Activated T-cell treated with anti-CD3 and anti-CD28 coated beads, Interleukin-2, amount 50 U/mL, for 4 hours (primary cell): Measurements from ENCODE around the gene OR6S1. TPM values are rescaled to one million over a fixed set of nuclear protein-coding genes. Genes with fewer than 3 reads are reported as not detected.
"Not testable (repeated sequence)": the region's sequence is repeated elsewhere in the genome, so short reads cannot be mapped to it uniquely, and the experiment has no call there.

Experiments
- ATAC-seq, 2 donors: fragments of 200-7000 bp; cut with Tn5 transposase; one replicate each; pipeline ENCODE4 v1.10.0; 2021
- DNase-seq: peaks from one replicate; pipeline ENCODE4 v3.0.0-alpha.2; 2020
- H3K27me3 Mint-ChIP-seq: one replicate; pipeline ENCODE4 v1.8.0; 2021; ENCODE audit warnings: low read depth, mixed read lengths
- H3K36me3 Mint-ChIP-seq: one replicate; pipeline ENCODE4 v1.8.0; 2022; ENCODE audit warnings: mixed read lengths; ENCODE audit not compliant: insufficient read depth
- H3K4me1 Mint-ChIP-seq: one replicate; pipeline ENCODE4 v1.8.0; 2021; ENCODE audit warnings: low read depth, mixed read lengths
- H3K4me3 Mint-ChIP-seq: one replicate; pipeline ENCODE4 v1.8.0; 2021; ENCODE audit warnings: mild to moderate bottlenecking, moderate library complexity, mixed read lengths
- H3K9me3 Mint-ChIP-seq: one replicate; pipeline ENCODE4 v1.8.0; 2021; ENCODE audit warnings: mixed read lengths
- total RNA-seq, 3 donors: library from RNA; stranded (reverse); gene quantifications; one replicate each; pipeline ENCODE4 v1.2.1, GENCODE V29; 2021

OR6S1 gene
- total RNA-seq, 3 donors from 2014 or later: not detected

DNA sequence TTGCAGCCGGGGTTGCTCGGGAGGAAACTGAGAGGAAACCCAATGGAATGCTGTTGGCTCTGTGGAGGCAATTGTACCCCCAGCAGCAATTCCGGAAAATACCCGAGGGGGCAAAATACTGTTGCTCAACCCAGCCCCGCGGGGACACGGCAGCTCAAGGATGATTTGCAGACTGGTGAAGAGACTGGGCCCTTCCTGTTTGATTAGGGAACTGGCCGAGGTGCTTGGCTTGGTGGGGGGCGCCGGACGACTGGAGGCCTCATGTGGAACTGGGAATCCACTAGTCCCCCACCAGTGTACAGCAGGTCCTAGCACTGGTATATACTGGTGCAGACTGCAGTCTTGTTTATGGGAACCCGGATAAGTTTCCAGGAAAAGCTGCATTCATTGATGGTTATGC, 40.0 kb downstream of the OR6S1 start:
- no peak overlapping the region for H3K4me3 Mint-ChIP-seq
- H3K9me3 Mint-ChIP-seq: no peaks in the 10 kb centered on the region

DNA sequence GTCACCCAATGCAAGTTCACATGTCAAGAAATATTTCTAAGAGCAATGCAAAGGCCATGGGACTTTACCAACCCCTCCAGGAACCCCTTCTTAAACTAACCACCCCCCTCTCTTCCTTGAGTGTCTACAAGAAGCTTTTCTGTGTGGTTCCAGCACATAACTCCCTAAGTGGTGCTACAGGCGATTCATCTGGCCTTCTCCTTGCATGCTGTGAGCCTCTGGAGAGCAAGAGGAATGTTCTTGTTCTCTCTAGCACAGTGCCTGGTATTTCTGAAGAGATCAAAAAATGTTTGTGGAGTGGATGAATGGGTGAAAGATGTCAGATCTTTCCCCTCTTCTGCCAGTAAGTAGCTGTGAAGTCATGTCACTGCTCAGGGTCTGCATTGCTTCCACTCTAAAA, 44.4 kb downstream of the OR6S1 start:
- H3K4me3 Mint-ChIP-seq: no peak overlapping the region
- no peaks in the 10 kb centered on the region for H3K4me1 Mint-ChIP-seq
- DNase-seq (no peak), ATAC-seq (no peak)
- H3K36me3 Mint-ChIP-seq: no peaks in the 10 kb centered on the region
- no peaks in the 10 kb centered on the region for H3K9me3 Mint-ChIP-seq
- no peaks in the 10 kb centered on the region for H3K27me3 Mint-ChIP-seq

More for the DNA sequence above, 40.0 kb downstream of the OR6S1 start:
- Mint-ChIP-seq H3K4me1 (no peaks in the 10 kb centered on the region), H3K36me3 (no peaks in the 10 kb centered on the region), H3K27me3 (no peaks in the 10 kb centered on the region)
- DNase-seq (no peak), ATAC-seq (no peak)

DNA sequence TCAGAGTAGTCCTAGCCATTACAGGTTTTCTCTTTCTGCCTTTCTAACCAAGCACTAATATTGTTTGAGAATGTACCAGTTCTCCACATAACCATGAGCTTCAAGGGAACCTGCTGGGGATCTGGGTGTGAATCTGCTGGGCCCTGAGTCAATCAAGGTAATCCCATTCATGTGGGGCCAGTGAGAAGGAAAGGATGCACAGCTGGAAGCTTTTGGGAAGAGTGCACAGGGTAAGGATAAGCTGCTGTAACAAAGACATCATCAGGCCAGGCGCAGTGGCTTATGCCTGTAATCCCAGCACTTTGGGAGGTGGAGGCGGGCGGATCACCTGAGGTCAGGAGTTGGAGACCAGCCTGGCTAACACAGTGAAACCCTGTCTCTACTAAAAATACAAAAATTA, 45.8 kb downstream of the OR6S1 start:
- not testable (repeated sequence) for DNase-seq, H3K4me3 Mint-ChIP-seq, H3K9me3 Mint-ChIP-seq, H3K36me3 Mint-ChIP-seq, H3K4me1 Mint-ChIP-seq, H3K27me3 Mint-ChIP-seq, ATAC-seq

DNA sequence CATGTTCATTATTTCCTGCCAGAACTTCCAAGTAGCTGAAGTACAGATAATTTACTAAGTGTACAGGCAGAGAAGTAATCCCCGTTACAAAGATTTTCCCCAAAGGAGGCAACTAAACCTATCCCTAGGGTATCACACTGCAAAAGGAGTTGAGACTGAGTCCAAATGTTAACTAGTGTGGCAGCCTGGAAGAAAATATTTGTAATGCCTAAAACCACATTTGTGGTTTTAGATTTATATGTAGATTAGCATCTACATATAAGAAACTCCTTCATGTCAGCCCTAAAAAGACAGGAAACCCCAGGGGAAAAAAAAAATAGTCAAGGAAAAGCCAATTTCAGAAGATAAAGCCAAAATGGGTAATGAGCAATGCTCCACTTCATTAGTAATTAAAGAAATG, 48.9 kb downstream of the OR6S1 start:
- Mint-ChIP-seq H3K4me3 (no peak overlapping the region), H3K27me3 (peaks cover 3% of the 10 kb centered on the region), H3K4me1 (no peaks in the 10 kb centered on the region), H3K36me3 (no peaks in the 10 kb centered on the region), H3K9me3 (no peaks in the 10 kb centered on the region)
- DNase-seq (no peak), ATAC-seq (no peak)

DNA sequence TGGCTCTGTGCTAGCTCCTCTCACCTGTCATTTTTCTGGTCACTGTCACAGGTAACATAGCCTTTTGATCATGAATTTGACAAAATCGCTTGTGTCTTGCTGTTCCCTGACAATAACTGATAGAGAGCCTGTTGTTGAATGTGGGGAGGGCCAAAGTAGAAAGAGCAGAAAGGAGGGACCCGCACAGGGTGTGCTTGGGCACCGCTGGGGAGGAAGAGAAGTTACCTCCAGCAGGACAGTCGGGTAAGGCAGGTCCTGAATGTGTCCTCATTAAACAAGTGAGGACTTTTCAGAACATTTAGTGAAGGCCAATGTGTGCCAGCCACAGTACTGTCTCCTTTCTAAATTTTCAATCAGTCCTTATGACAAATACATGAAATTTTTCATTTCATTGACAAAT, 50.3 kb downstream of the OR6S1 start, which contains the start of gene RNASE12:
RNASE12 (minus strand) TSS at position 142 of the 400 bp plus-strand sequence. CDS start 653 bp downstream, outside the sequence.
- ATAC-seq (no peak), DNase-seq (no peak)
- peaks cover 3% of the 10 kb centered on the region for H3K27me3 Mint-ChIP-seq
- H3K36me3 Mint-ChIP-seq: no peaks in the 10 kb centered on the region
- H3K4me3 Mint-ChIP-seq: no peak within 1 kb of the TSS
- H3K9me3 Mint-ChIP-seq: peaks cover under 1% of the 10 kb centered on the region
- H3K4me1 Mint-ChIP-seq: no peaks in the 10 kb centered on the region

Other genes starting within 250 kb of the OR6S1 start
- gene TEP1, start 228.2 kb downstream of the OR6S1 start, total RNA-seq: 10 to 100 TPM; 14.7 to 21.7 (median 19.3) TPM
- under 1 TPM in 1 of 3 donors, not detected in 2; 0.05 TPM for gene KLHL33, start 205.5 kb downstream of the OR6S1 start, total RNA-seq
- gene OSGEP, start 186.9 kb downstream of the OR6S1 start, total RNA-seq: 10 to 100 TPM; 73.4 to 86.5 (median 75.4) TPM
- 100 to 1,000 TPM; 265 to 309 (median 300) TPM for gene APEX1, start 186.5 kb downstream of the OR6S1 start, total RNA-seq
- 10 to 100 TPM; 33.6 to 43.4 (median 39.9) TPM for gene PIP4P1, start 180.3 kb downstream of the OR6S1 start, total RNA-seq
- gene PNP, start 172.3 kb downstream of the OR6S1 start, total RNA-seq: 100 to 1,000 TPM; 198 to 236 (median 221) TPM
- under 1 TPM in 2 of 3 donors, not detected in 1; 0.16 to 0.30 TPM for gene RNASE10, start 136.2 kb downstream of the OR6S1 start, total RNA-seq
- not detected for gene RNASE9, start 80.6 kb downstream of the OR6S1 start, total RNA-seq
- gene RNASE11, start 53.7 kb downstream of the OR6S1 start, total RNA-seq: not detected
- gene RNASE12, start 50.3 kb downstream of the OR6S1 start, total RNA-seq: not detected
- under 1 TPM; 0.08 to 0.18 (median 0.15) TPM for gene RNASE4, start 42.9 kb upstream of the OR6S1 start, total RNA-seq
- under 1 TPM in 1 of 3 donors, not detected in 2; 0.19 TPM for gene ANG, start 47.1 kb upstream of the OR6S1 start, total RNA-seq
- gene EDDM3A, start 104.2 kb upstream of the OR6S1 start, total RNA-seq: not detected
- gene EDDM3B, start 126.7 kb upstream of the OR6S1 start, total RNA-seq: not detected
- gene RNASE6, start 139.6 kb upstream of the OR6S1 start, total RNA-seq: under 1 TPM in 2 of 3 donors, not detected in 1; 0.18 to 0.43 TPM
- under 1 TPM; 0.40 to 0.78 (median 0.63) TPM for gene RNASE1, start 161.2 kb upstream of the OR6S1 start, total RNA-seq
- not detected for gene RNASE3, start 249.7 kb upstream of the OR6S1 start, total RNA-seq